CD14-positive monocyte (primary cell): Measurements from ENCODE around the gene MEIS1. TPM values are rescaled to one million over a fixed set of nuclear protein-coding genes. Genes with fewer than 3 reads are reported as not detected.

Experiments used
- DNase-seq, 3 donors: peaks; one replicate each; pipeline ENCODE4 v3.0.0-alpha.2; 2011 to 2022
- H2AFZ ChIP-seq: 2 replicates; pipeline ENCODE4 v1.6.0; 2012; ENCODE audit warnings: mild to moderate bottlenecking, low read depth, low read length, inconsistent platforms; ENCODE audit not compliant: insufficient read depth, poor library complexity, severe bottlenecking
- H3K27ac ChIP-seq, 2 donors: 1 replicate in 1 of 2; 2 replicates in 1 of 2; pipeline ENCODE4 v1.5.1; 2012 to 2013; ENCODE audit warnings: low read length in 2 of 2, control low read depth in 1 of 2, inconsistent platforms in 1 of 2, low read depth in 1 of 2, mild to moderate bottlenecking in 1 of 2
- H3K27me3 ChIP-seq, 2 donors: one replicate each; pipeline versions ENCODE4 v1.6.0 to v1.6.1; 2011 to 2013; ENCODE audit warnings: low read length in 2 of 2; ENCODE audit not compliant: control insufficient read depth in 2 of 2, insufficient read depth in 2 of 2
- H3K36me3 ChIP-seq, 2 donors: replicated peaks in 1 of 2; 1 replicate in 1 of 2; 2 replicates in 1 of 2; pipeline versions ENCODE4 v1.5.1 to v1.6.1; 2012 to 2013; ENCODE audit warnings: low read length in 2 of 2, control low read depth in 1 of 2, inconsistent platforms in 1 of 2, mild to moderate bottlenecking in 1 of 2; ENCODE audit not compliant: insufficient read depth in 2 of 2, control insufficient read depth in 1 of 2
- H3K4me1 ChIP-seq, 2 donors: 1 replicate in 1 of 2; 2 replicates in 1 of 2; pipeline versions ENCODE4 v1.5.1 to v1.6.1; 2012 to 2013; ENCODE audit warnings: low read length in 2 of 2, control low read depth in 1 of 2, inconsistent platforms in 1 of 2, mild to moderate bottlenecking in 1 of 2, moderate library complexity in 1 of 2; ENCODE audit not compliant: insufficient read depth in 2 of 2, control insufficient read depth in 1 of 2
- H3K4me2 ChIP-seq: replicated peaks from 2 replicates; pipeline ENCODE3; 2012; ENCODE audit warnings: low read length, moderate library complexity, mild to moderate bottlenecking; ENCODE audit not compliant: poor library complexity, severe bottlenecking; ENCODE audit errors: extremely low read depth
- H3K4me3 ChIP-seq, 3 experiments: fragments of 200-600 bp in 1 of 3; sonication (generic) in 1 of 3; replicated peaks in 1 of 3; 1 replicate in 2 of 3; 2 replicates in 1 of 3; pipeline ENCODE4 v1.5.1; 2011 to 2013; ENCODE audit warnings: low read length in 3 of 3, mild to moderate bottlenecking in 3 of 3, control low read depth in 2 of 3, low read depth in 2 of 3, inconsistent platforms in 1 of 3, moderate library complexity in 1 of 3
- H3K79me2 ChIP-seq: 2 replicates; pipeline ENCODE4 v1.6.0; 2012; ENCODE audit warnings: mild to moderate bottlenecking, control low read depth, inconsistent platforms, low read length, moderate library complexity; ENCODE audit not compliant: insufficient read depth
- H3K9ac ChIP-seq: 2 replicates; pipeline ENCODE4 v1.6.0; 2017; ENCODE audit warnings: low read length, mild to moderate bottlenecking; ENCODE audit not compliant: insufficient read depth, poor library complexity, severe bottlenecking
- H3K9me3 ChIP-seq, 2 donors: replicated peaks in 1 of 2; 1 replicate in 1 of 2; 2 replicates in 1 of 2; pipeline versions ENCODE4 v1.5.1 to v1.6.1; 2012 to 2013; ENCODE audit warnings: low read length in 2 of 2, control low read depth in 1 of 2; ENCODE audit not compliant: control insufficient read depth in 1 of 2, insufficient read depth in 1 of 2
- H4K20me1 ChIP-seq: 2 replicates; pipeline ENCODE4 v1.6.0; 2012; ENCODE audit warnings: mild to moderate bottlenecking, low read length, control low read depth, moderate library complexity; ENCODE audit not compliant: insufficient read depth
- H3K27ac Mint-ChIP-seq, 7 donors: one replicate each; pipeline ENCODE4 v1.8.0; 2020; ENCODE audit warnings: mild to moderate bottlenecking in 7 of 7, mixed read lengths in 7 of 7, moderate library complexity in 6 of 7, inconsistent platforms in 2 of 7
- H3K27me3 Mint-ChIP-seq, 3 donors: one replicate each; pipeline ENCODE4 v1.8.0; 2021 to 2022; ENCODE audit warnings: low read depth in 3 of 3, mild to moderate bottlenecking in 3 of 3, mixed read lengths in 3 of 3, moderate library complexity in 3 of 3, inconsistent platforms in 1 of 3
- H3K36me3 Mint-ChIP-seq, 2 donors: one replicate each; pipeline ENCODE4 v1.8.0; 2020; ENCODE audit warnings: mixed read lengths in 2 of 2, inconsistent platforms in 1 of 2, mild to moderate bottlenecking in 1 of 2
- H3K4me1 Mint-ChIP-seq: one replicate; pipeline ENCODE4 v1.8.0; 2020; ENCODE audit warnings: mild to moderate bottlenecking, mixed read lengths
- H3K4me3 Mint-ChIP-seq, 2 donors: one replicate each; pipeline ENCODE4 v1.8.0; 2020; ENCODE audit warnings: mild to moderate bottlenecking in 2 of 2, mixed read lengths in 2 of 2, moderate library complexity in 1 of 2
- H3K9me3 Mint-ChIP-seq, 7 donors: one replicate each; pipeline ENCODE4 v1.8.0; 2020 to 2022; ENCODE audit warnings: mixed read lengths in 7 of 7, mild to moderate bottlenecking in 6 of 7, moderate library complexity in 6 of 7, inconsistent platforms in 2 of 7
- WGBS: methylation state at CpG from one replicate; pipeline ENCODE4 v1.1.5; 2013; ENCODE audit warnings: missing lambda C conversion rate; ENCODE audit not compliant: insufficient coverage; 5-methylcytosine and 5-hydroxymethylcytosine counted together
- intact Hi-C, 2 donors: fragments of 100-400 bp; cut with micrococcal nuclease; formaldehyde crosslinking; loops; one replicate each; pipeline versions ENCODE4 v1.15.0 to v1.15.1; 2023
- polyA plus RNA-seq, 3 donors: library from polyadenylated mRNA; depleted of rRNA in 1 of 3; unstranded in 2 of 3; stranded (reverse) in 1 of 3; fragments of 300-500 nt in 2 of 3; fragments of >200 nt in 1 of 3; fragmentation: Illumina TruSeq in 2 of 3; gene quantifications; 1 replicate in 2 of 3; 2 replicates in 1 of 3; pipeline ENCODE4 v1.2.3, GENCODE V29; 2012 to 2021
- TF ChIP-seq, protein P1 (sequence below): fragments of 200-600 bp; IDR thresholded peaks from one replicate; pipeline ENCODE4 v1.8.0; 2022; ENCODE audit warnings: antibody characterized with exemption, mild to moderate bottlenecking

MEIS1 gene
- polyA plus RNA-seq, 3 donors: 0.09 to 0.40 TPM; not detected in 1

DNA sequence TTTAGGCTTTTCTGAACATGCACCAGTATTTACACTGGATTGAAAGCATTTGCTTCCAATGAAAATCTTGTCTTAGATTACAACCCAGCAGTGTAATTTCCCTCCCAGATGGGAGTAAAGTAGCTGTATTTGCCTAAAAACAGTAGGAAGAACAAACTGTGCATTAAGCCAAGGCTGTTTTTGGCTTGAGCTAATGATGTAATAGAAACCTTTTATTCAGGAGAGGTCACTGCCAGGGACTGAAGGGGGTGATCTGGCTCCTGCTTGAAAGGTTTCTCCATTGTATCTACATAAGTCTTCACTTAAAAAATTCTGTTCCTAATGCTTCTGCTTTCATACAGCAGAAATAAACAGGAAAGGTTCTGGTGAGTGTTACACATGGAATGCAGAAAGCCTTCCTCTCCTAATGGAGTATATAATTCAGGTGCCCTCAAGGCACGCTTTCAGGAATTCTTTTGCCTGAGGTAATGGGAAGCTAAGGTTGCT lies 74.4 kb downstream of the MEIS1 start:
- H3K4me3 ChIP-seq: no peak overlapping the region
- intact Hi-C loops: no loop called here

DNA sequence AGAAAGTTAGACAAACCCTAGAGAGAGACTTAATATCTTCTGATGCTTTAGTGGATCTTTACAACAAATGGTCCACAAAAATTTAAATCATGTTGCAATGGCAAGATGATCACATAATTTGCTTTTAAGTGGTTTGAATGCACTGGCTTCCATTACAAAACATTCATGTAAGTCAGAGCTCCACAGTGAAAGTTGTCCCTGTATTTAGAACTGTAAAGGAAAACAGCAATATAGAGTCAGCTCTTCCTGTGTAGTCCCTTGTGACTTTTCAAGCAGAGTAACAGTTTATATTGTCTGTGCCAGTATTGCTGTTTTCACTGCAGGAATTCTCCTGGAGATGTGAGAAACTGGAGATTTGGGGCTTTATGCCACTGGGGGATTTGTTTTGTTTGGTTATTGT lies 77.7 kb downstream of the MEIS1 start:
- Histone ChIP-seq H3K4me1 (peaks cover 4 to 15% of the 10 kb centered on the region in 2 donors), H4K20me1 (no peaks in the 10 kb centered on the region), H2AFZ (no peak overlapping the region), H3K4me3 (no peak overlapping the region), H3K27ac (no peak overlapping the region), H3K9me3 (no peaks in the 10 kb centered on the region), H3K9ac (no peak overlapping the region), H3K36me3 (no peaks in the 10 kb centered on the region), H3K4me2 (no peak overlapping the region), H3K27me3 (no peaks in the 10 kb centered on the region), H3K79me2 (no peaks in the 10 kb centered on the region)
- no peak overlapping the region for H3K27ac Mint-ChIP-seq
- no peaks in the 10 kb centered on the region for H3K36me3 Mint-ChIP-seq
- no peak overlapping the region for H3K4me3 Mint-ChIP-seq
- H3K9me3 Mint-ChIP-seq: no peaks in the 10 kb centered on the region
- intact Hi-C loops: no loop called here
- TF ChIP-seq, protein P1, sequence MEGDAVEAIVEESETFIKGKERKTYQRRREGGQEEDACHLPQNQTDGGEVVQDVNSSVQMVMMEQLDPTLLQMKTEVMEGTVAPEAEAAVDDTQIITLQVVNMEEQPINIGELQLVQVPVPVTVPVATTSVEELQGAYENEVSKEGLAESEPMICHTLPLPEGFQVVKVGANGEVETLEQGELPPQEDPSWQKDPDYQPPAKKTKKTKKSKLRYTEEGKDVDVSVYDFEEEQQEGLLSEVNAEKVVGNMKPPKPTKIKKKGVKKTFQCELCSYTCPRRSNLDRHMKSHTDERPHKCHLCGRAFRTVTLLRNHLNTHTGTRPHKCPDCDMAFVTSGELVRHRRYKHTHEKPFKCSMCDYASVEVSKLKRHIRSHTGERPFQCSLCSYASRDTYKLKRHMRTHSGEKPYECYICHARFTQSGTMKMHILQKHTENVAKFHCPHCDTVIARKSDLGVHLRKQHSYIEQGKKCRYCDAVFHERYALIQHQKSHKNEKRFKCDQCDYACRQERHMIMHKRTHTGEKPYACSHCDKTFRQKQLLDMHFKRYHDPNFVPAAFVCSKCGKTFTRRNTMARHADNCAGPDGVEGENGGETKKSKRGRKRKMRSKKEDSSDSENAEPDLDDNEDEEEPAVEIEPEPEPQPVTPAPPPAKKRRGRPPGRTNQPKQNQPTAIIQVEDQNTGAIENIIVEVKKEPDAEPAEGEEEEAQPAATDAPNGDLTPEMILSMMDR: no peak
- no peak for DNase-seq
- peaks cover 0 to 5% (median 1%) of the 10 kb centered on the region in 3 donors for H3K27me3 Mint-ChIP-seq
- peaks cover 11% of the 10 kb centered on the region for H3K4me1 Mint-ChIP-seq

More for the DNA sequence above, 74.4 kb downstream of the MEIS1 start:
- Histone ChIP-seq H3K4me2 (no peak overlapping the region), H4K20me1 (no peaks in the 10 kb centered on the region), H3K9ac (no peak overlapping the region), H3K4me1 (peaks cover 4 to 15% of the 10 kb centered on the region in 2 donors), H3K79me2 (no peaks in the 10 kb centered on the region), H3K27ac (no peak overlapping the region), H2AFZ (no peak overlapping the region), H3K9me3 (no peaks in the 10 kb centered on the region), H3K36me3 (no peaks in the 10 kb centered on the region), H3K27me3 (no peaks in the 10 kb centered on the region)
- no peaks in the 10 kb centered on the region for H3K36me3 Mint-ChIP-seq
- TF ChIP-seq, protein P1: no peak
- H3K27ac Mint-ChIP-seq: no peak overlapping the region
- no peak overlapping the region for H3K4me3 Mint-ChIP-seq
- no peak for DNase-seq
- H3K27me3 Mint-ChIP-seq: peaks cover 0 to 5% (median 1%) of the 10 kb centered on the region in 3 donors
- H3K9me3 Mint-ChIP-seq: no peaks in the 10 kb centered on the region
- whole genome bisulfite sequencing: no CpG with 5 or more reads among the region's 1 CpG
- H3K4me1 Mint-ChIP-seq: peaks cover 11% of the 10 kb centered on the region
